Neutrophil (primary cell): Measurements from ENCODE around the gene DDX39B.
"Not testable (repeated sequence)": the region's sequence is repeated elsewhere in the genome, so short reads cannot be mapped to it uniquely, and the experiment has no call there.

Experiments used
- H3K27ac ChIP-seq: fragments of 200-600 bp; sonication (generic); 2 replicates; pipeline ENCODE4 v1.5.1; 2016; ENCODE audit warnings: mild to moderate bottlenecking, moderate library complexity
- H3K27me3 ChIP-seq: fragments of 200-600 bp; sonication (generic); 2 replicates; pipeline ENCODE4 v1.6.0; 2016; ENCODE audit warnings: mild to moderate bottlenecking
- H3K36me3 ChIP-seq: fragments of 200-600 bp; sonication (generic); 2 replicates; pipeline ENCODE4 v1.5.1; 2017
- H3K4me1 ChIP-seq, 2 experiments: fragments of 200-600 bp in 1 of 2; sonication (generic) in 1 of 2; 1 replicate in 1 of 2; 2 replicates in 1 of 2; pipeline versions ENCODE4 v1.5.1 to v1.6.1; 2013 to 2016; ENCODE audit warnings: low read depth in 1 of 2, low read length in 1 of 2, mild to moderate bottlenecking in 1 of 2, moderate library complexity in 1 of 2; ENCODE audit not compliant: control insufficient read depth in 1 of 2, insufficient read depth in 1 of 2
- H3K4me3 ChIP-seq, 2 experiments: fragments of 200-600 bp in 1 of 2; sonication (generic) in 1 of 2; 1 replicate in 1 of 2; 2 replicates in 1 of 2; pipeline ENCODE4 v1.5.1; 2013 to 2016; ENCODE audit warnings: low read depth in 1 of 2, low read length in 1 of 2, mild to moderate bottlenecking in 1 of 2, moderate library complexity in 1 of 2
- H3K9me3 ChIP-seq: fragments of 200-600 bp; sonication (generic); 2 replicates; pipeline ENCODE4 v1.5.1; 2016
- TF ChIP-seq, protein P1 (sequence below): fragments of 200-600 bp; sonication (generic); IDR thresholded peaks from 2 replicates; pipeline ENCODE4 v1.5.1; 2016; ENCODE audit warnings: antibody characterized with exemption

DDX39B gene

DNA sequence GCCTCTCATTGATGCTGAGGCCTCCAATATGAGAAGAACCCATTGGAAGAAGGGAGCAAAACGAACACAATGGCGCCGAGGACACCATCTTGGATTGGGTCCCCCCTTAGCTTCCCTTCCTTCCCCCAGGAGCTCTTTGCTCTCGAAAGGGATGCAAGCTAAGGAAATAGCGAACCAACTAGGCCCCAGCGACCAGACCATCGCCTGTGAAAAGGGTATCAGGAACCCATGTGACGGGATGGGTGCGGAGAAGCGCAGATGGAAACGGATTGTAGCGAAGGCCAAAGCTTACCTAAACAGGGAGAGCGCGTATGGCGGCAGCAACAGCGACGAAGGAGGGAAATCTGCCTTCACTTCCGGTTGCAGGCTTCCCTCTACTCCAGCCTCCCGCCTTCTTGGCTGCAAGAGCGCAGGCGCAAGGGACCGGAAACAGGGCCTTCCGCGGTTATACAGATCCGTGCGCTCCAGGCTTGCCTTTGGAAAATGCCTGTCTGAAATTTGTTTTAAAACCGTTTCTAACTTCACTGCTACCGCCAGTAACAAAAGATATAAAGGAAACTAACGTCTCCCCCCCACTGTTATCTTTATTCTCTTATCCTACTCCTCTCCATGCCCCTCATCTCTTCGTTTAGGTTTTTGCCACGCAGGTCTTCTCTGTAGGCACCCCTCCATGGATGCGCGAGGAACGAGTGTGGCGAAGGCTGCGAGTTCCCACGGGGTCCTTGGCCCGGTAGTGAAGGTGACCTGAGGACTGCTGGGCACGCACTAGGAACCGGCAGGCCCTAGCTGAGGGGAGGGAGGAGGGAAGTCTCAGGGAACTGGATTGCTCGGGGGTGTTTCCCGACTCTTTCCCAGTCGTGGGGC lies at the start of gene DDX39B:
Gene DDX39B, minus strand, starts transcription at position 346 of the 864 bp plus-strand sequence. CDS start 1,471 bp downstream, outside the sequence.
- Histone ChIP-seq H3K9me3 (no peaks in the 10 kb centered on the region), H3K27ac (peak within 1 kb of the TSS; percentile 97), H3K36me3 (peaks cover 34% of the 10 kb centered on the region), H3K4me1 (peaks cover 39 to 51% of the 10 kb centered on the region in 2 experiments), H3K4me3 (peak within 1 kb of the TSS; percentile 90 to 93), H3K27me3 (no peaks in the 10 kb centered on the region)
- TF ChIP-seq, protein P1, sequence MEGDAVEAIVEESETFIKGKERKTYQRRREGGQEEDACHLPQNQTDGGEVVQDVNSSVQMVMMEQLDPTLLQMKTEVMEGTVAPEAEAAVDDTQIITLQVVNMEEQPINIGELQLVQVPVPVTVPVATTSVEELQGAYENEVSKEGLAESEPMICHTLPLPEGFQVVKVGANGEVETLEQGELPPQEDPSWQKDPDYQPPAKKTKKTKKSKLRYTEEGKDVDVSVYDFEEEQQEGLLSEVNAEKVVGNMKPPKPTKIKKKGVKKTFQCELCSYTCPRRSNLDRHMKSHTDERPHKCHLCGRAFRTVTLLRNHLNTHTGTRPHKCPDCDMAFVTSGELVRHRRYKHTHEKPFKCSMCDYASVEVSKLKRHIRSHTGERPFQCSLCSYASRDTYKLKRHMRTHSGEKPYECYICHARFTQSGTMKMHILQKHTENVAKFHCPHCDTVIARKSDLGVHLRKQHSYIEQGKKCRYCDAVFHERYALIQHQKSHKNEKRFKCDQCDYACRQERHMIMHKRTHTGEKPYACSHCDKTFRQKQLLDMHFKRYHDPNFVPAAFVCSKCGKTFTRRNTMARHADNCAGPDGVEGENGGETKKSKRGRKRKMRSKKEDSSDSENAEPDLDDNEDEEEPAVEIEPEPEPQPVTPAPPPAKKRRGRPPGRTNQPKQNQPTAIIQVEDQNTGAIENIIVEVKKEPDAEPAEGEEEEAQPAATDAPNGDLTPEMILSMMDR, result peak; percentile 42

DNA sequence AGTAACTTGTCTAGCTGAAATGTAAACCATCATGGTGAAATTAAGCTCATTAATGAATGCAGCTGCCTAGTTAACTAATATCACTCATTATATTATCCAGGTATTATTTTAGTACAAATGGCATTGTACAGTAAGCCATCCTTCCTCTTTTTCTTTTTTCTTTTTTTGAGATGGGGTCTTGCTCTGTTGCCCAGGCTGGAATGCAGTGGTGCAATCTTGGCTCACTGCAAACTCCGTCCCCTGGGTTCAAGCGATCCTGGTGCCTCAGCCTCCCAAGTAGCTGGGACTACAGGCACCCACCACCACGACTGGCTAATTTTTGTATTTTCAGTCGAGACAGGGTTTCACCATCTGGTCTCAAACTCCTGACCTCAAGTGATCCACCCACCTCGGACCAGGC lies 48.9 kb upstream of the DDX39B start:
- H3K4me1 ChIP-seq, result peaks cover 43 to 47% of the 10 kb centered on the region in 2 experiments
- peak overlapping the region; percentile 96 for H3K27ac ChIP-seq
- not testable (repeated sequence) for H3K27me3 ChIP-seq, H3K9me3 ChIP-seq, H3K4me3 ChIP-seq
- H3K36me3 ChIP-seq, result peaks cover 39% of the 10 kb centered on the region

DNA sequence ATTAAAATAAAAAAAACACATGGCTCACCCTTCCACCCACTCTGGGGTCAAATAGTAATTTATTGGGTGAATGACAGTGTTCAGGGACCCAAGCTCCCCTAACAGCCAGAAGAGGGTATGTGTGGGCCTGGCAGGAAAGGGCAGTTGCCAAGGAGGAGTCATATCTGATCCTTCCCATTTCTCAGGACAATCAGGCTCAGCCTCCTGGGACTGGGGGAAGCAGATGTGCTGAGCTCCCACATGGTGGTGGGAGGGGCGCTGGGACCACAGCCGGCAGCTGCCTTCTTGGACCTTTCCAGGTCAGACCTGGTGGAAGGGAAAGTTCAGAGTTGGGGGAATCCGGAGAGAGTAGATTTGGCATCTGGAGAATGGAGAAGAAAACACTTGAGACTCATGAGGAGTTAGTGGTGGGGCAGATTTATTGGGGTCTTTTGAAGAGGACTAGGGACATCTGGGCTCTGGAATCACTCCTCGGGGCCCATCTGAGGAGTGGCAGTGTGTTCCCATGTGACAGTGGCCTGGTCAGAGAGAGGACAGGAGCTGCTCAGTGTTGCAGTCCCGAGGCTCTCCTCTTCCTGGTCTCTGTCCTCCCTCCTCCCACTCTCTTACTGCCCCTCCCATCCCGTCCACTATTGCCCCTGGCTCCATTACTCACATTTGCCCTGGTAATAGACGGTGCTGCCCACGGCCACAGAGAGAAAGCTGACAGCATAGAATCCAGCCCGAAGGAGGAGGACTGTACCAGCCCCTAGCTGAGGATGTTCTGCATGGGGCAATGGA lies 47.3 kb upstream of the DDX39B start:
- H3K36me3 ChIP-seq, result peaks cover 39% of the 10 kb centered on the region

DNA sequence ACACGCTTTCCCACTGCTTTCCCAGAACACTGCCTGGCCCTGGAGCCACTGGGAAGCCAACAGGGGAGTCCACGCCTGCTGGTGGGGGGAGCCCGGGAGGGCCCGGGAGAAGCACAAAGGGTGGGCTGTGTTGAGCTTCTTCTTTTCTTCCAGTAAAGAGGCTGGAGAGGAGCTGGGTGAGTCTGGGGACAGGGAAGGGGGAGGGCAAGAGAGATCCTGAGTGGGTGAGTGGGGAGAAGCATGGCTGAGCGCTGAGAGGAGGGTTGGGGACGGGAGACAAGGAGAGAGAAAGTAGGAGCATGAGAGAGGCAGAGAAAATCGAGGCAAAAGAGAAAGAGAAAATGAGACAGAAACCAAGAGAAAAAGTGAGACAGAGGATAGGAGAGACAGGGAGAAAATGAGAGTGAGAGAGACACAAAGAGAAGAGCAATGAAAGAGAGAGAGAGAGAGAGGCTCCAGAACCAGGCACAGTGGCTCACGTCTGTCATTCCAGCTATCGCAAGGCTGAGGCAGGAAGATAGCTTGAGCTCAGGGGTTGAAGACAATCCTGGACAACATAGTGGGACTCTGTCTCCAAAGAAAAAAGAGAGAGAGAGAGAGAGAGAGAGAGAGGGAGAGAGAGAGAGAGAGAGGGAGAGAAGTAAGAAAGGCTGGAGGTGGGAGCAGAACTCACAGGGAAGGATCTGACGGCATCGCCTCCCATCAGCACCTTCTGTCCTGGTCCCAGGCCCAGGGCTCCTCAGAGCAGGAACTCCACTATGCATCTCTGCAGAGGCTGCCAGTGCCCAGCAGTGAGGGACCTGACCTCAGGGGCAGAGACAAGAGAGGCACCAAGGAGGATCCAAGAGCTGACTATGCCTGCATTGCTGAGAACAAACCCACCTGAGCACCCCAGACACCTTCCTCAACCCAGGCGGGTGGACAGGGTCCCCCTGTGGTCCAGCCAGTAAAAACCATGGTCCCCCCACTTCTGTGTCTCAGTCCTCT lies 46.3 kb upstream of the DDX39B start:
- peaks cover 39% of the 10 kb centered on the region for H3K36me3 ChIP-seq
- H3K4me1 ChIP-seq, result peaks cover 69 to 73% of the 10 kb centered on the region in 2 experiments
- peak overlapping the region; percentile 78 to 94 for H3K4me3 ChIP-seq
- no peaks in the 10 kb centered on the region for H3K27me3 ChIP-seq
- H3K9me3 ChIP-seq, result no peaks in the 10 kb centered on the region
- peak overlapping the region; percentile 96 for H3K27ac ChIP-seq
- TF ChIP-seq, protein P1, result no peak

More for the DNA sequence above, 47.3 kb upstream of the DDX39B start:
- Histone ChIP-seq H3K9me3 (no peaks in the 10 kb centered on the region), H3K27ac (peak overlapping the region; percentile 96), H3K4me1 (peaks cover 59 to 63% of the 10 kb centered on the region in 2 experiments), H3K27me3 (no peaks in the 10 kb centered on the region), H3K4me3 (peak overlapping the region; percentile 78 to 94)
- TF ChIP-seq, protein P1, result no peak

DNA sequence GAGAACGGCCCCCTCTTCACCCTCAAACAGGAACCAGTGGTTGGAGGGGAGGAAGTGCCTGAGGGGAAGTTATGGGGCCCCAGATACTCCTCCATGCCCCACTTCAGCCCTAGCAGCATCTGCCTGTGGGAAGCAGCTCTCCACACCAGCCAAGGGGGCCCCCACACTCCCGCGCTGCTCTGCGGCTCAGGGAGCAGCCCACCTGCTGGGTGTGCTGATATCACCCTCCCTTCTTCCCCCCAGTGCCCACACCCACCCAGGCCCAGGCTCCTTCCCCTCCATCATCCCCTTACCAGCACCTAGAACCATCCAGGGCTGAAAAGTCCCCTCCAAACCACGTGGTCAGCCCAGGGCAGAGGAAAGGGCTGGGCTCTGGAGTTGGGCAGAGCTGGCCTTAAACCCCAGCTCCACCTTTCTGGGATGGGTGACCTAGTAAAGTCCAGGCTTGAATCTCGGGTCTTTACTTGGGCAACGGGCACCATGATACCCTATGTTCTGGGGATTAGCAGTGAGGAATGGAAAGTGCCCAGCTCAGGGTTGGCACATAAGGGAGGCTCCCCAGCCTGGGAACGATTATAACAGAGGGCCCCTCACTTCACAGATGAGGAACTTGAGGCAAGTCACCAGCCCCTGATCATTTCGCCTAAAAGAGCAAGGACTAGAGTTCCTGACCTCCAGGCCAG lies 44.9 kb upstream of the DDX39B start:
- Histone ChIP-seq H3K27ac (peak overlapping the region; percentile 96), H3K9me3 (no peaks in the 10 kb centered on the region), H3K27me3 (no peaks in the 10 kb centered on the region), H3K36me3 (peaks cover 37% of the 10 kb centered on the region), H3K4me1 (peaks cover 78 to 80% of the 10 kb centered on the region in 2 experiments), H3K4me3 (peak overlapping the region; percentile 78 to 94)
- TF ChIP-seq, protein P1, result no peak
